NCI-H82 (cell line): ENCODE measurements around the gene SKA2.
"Not testable (repeated sequence)": the region's sequence is repeated elsewhere in the genome, so short reads cannot be mapped to it uniquely, and the experiment has no call there.

Source experiments
- DNase-seq: peaks from one replicate; lab custom pipeline; 2025; lab: John Stamatoyannopoulos, UW

SKA2 gene

DNA sequence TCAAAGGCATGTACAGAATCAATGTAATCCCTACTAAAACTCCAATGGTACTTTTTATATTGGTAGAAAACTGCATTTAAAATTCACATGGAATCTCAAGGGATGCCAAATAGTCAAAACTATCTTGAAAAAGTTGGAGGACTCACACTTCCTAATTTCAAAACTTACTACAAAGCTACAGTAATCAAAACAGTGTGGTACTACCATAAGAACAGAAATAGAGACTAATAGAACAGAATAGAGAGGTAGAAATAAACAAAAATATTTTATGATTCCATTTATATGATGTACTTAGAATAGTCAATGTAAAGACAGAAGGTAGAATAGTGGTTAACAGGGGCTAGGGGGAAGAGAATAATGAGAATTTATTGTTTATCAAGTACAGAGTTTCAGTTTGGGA, 57.1 kb downstream of the SKA2 start:
- no peak for DNase-seq

DNA sequence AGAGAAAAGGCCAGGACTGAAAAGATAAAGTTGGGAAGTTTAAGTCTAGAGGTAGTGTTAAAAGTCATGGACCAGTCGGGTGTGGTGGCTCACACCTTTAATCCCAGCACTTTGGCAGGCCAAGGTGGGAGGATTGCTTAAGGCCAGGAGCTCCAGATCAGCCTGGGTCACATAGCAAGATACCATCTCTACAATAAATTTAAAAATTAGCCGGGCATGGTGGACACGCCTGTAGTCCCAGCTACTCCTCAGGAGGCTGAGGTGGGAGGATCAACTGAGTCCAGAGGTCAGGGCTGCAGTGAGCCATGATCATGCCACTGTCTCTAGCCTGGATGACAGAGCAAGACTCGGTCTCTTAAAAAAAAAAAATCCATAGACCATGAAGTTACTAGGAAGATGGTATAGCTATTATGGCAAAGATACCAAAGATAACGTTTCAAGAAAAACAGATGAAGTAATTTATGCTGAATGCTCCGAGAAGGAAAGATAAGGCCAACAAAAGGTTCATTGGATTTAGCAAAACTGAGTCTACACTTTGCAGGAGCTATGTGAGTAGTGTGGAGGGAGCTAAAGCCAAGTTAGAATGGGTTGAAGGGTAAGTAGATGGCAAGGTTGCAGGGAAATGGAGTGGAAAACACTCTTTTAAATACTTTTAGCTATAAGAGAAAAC, 60.0 kb downstream of the SKA2 start:
- DNase-seq, result no peak

DNA sequence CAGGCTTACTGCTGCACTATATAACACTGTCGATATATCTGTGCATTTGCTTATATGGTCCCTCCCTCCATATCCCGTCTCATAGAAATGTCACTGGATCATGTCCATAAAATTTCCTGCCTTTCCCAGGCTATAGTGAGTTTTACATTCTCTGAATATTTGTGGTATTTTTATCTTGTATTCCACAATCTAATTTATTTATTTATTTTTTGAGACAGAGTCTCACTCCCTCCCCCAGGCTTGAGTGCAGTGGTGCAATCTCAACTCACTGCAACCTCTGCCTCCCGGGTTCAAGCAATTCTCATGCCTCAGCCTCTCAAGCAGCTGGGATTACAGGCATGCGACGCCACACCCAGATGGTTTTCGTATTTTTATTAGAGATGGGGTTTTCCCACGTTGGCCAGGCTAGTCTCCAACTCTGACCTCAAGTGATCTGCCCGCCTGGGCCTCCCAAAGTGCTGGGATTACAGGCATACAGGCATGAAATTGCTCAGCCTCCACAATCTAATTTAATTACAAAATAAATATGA, 61.2 kb downstream of the SKA2 start:
- peak; percentile 50 for DNase-seq

DNA sequence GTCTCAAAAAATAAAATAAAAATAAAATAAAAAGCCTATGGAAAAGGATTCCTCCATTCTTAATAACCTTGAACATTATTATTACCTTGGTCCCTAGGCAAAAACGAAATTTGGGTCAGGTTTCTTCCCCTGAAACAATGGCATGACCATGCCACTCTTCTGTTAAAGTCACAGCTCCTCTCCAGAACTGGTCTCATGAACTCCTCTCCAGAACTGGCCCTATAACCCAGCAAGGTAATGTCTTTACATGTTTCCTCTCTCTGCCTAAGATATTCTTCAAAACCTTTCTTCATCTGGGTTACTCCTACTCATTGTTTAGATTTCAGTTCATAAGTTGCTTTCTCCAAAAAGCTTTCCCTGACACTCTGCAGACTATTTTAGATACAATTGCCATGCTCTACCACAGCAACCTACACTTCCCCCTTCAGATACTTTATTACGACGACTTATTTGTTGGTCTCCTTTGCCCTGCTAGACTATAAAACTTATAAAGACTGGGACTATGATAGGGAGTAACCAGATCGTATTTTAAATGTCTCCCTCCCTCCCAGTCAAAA, 61.8 kb downstream of the SKA2 start:
- no peak for DNase-seq

DNA sequence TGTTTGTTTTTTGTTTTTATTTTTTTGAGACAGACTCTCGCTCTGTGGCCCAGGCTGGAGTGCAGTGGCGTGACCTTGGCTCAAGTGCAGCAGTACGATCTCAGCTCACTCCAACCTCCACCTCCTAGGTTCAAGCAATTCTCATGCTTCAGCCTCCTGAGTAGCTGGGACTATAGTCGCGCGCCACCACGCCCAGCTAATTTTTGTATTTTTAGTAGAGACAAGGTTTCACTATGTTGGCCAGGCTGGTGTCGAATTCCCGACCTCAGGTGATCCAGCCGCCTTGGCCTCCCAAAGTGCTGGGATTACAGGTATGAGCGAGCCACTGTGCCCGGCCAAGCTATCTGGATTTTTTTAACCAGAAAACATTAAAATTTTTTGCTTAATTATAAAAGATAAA, 64.4 kb downstream of the SKA2 start:
- not testable (repeated sequence) for DNase-seq

DNA sequence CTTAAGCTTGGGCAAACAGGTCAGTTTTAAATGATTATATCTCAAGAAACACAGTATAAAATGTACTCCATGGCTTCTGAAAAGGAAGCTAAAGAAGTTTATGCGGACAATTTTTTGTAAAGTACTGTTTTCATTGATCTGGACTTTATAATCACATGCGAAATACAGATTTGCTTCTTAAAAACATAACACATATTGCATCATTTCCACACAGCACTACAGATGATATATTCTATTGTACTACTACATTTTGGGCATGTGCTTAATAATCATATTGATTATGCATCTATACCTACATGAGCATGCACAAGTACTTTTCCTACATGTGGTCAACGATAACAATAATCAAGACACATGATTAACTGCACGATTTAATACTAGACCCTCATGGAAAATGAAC, 70.8 kb downstream of the SKA2 start:
- no peak for DNase-seq

DNA sequence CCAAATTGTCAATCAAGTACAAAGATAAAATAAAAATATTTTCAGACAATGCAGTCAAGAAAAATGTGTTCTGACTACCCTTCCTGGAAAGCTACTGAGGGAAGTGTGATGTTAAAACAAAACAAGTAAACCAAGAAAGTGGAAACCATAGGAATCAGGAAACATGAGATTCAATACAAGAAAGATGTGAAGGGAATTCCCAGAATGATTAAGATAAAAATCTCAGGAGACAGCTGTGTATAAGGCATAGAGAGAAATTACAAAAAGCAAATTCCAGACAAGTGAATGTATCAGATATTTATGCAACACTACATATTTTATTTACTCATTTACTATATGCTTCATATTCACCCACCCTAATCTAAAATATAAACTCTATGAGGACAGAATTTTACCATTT, 80.5 kb downstream of the SKA2 start:
- no peak for DNase-seq

DNA sequence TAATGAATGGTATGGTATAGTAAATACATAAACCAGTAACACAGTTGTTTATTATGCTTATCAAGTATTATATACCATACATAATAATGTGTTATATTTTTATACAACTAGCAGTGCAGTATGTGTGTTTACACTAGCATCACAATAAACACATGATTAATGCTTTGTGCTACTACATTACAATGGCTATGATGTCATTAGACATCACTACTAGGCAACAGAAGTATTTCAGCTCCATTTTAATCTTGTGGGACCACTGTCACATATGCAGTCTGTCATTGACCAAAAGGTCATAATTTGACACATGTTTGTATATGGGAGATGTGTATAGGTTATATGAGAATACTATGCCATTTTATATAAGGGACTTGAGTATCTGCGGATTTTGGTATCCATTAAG, 81.0 kb downstream of the SKA2 start:
- DNase-seq, result no peak

DNA sequence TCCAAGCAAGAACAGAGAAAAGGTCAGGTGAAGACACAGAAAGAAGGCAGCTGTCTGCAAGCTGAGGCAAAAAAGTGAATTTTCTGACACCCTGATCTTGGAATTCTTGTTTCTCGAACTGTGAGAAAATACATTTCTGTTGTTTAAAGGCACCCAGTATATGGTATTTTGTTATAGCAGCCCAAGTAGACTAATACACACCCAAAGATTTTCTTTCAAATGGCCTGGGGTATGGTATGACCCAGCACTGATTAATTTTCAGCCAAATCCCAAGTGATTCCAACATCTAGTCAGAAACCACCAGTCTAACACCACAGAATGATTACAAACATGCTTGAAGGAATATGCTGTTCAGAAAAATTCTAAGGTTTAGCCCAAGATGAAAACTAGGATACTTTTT, 85.1 kb downstream of the SKA2 start:
- no peak for DNase-seq

DNA sequence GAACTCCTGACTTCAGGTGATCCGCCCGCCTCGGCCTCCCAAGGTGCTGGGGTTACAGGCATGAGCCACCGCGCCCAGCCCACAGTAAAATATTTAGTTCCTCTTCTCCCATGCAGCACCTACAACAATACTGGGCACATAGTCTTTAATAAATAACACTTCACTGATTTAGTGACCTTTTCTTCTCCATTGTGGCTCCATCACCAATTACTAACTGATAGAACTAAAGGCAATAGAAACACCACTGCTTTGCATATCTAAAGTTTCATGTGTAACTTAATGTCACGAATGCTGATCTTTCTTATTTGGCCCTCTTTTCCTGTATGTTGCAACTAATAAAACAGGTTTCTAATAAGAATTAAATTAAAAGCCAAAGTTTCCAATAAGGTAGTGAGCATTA, 87.2 kb downstream of the SKA2 start:
- DNase-seq, result no peak

DNA sequence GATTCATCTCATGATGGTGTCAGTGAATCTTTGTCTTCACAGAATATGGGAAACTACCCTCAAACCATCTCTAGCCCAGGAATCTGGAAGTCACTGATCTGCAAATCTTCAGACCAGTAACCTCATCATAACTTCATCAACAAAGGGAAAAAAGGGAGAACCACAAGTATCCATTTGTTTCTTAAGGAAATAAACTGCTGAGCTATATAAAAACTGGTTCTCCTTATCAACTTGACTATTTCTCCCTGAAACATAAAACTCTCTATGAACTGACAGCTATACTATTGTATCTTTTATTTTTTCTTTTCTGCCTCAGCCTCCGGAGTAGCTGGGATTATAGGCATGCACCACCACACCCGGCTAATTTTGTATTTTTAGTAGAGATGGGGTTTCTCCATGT, 87.6 kb downstream of the SKA2 start:
- no peak for DNase-seq

DNA sequence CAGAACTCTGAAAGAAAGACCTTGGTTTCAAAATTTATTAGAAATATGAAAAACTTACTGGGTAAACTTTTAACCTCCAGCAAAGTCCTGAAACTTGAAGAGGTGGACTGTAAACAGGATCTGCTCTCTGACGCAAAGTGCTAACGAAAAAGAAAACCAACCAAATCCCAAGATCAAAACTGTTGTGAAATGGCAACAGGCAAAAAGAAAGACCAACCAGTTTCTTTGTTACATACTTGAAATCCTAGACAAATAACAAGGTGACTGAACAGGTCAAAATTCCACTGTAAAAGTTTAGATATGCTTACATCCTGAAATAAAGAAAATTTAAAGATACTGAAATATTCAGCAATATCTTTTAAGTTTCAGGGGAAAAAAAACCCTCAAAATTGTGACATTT, 92.5 kb downstream of the SKA2 start:
- DNase-seq, result no peak
